ENCODE data around the gene KRTAP9-3.
"Not testable (repeated sequence)": the region's sequence is repeated elsewhere in the genome, so short reads cannot be mapped to it uniquely, and the experiment has no call there.

KRTAP9-3 gene

DNA sequence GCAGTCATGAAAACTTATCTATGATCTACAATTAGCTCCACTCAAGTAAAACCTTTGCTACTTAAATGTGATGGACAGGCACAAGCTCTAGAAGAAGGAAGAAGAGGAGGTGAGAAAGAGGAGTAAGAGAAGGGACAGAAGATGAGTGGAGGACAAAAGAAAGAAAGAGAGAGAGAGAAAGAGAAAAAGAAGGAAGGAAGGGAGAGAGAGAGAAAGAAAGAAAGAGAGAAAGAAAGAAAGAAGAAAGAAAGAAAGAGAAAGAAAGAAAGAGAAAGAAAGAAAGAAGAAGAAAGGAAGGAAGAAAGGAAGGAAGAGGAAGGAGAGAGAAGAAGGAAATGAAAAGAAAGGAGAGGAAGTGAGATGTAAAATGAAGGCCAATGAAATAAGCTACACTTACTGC is 2.2 kb upstream of the KRTAP9-3 start:
- no peaks in the 10 kb centered on the region for H3K27me3 ChIP-seq (ENCODE audit: insufficient read depth, poor library complexity, severe bottlenecking)
- no peaks in the 10 kb centered on the region for H3K4me1 ChIP-seq (ENCODE audit: insufficient read depth, poor library complexity, severe bottlenecking)
- DNase-seq (ENCODE audit: low spot score) (no peak), ATAC-seq (ENCODE audit: low read depth) (no peak)
- no peak overlapping the region for H3K4me3 ChIP-seq (ENCODE audit: severe bottlenecking)
- no peaks in the 10 kb centered on the region for H3K9me3 ChIP-seq (ENCODE audit: severe bottlenecking)
- no peaks in the 10 kb centered on the region for H3K36me3 ChIP-seq (ENCODE audit: low read depth)
- TF ChIP-seq, protein P1, sequence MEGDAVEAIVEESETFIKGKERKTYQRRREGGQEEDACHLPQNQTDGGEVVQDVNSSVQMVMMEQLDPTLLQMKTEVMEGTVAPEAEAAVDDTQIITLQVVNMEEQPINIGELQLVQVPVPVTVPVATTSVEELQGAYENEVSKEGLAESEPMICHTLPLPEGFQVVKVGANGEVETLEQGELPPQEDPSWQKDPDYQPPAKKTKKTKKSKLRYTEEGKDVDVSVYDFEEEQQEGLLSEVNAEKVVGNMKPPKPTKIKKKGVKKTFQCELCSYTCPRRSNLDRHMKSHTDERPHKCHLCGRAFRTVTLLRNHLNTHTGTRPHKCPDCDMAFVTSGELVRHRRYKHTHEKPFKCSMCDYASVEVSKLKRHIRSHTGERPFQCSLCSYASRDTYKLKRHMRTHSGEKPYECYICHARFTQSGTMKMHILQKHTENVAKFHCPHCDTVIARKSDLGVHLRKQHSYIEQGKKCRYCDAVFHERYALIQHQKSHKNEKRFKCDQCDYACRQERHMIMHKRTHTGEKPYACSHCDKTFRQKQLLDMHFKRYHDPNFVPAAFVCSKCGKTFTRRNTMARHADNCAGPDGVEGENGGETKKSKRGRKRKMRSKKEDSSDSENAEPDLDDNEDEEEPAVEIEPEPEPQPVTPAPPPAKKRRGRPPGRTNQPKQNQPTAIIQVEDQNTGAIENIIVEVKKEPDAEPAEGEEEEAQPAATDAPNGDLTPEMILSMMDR (IDR thresholded peaks at IDR 0.05; ENCODE audit: poor library complexity, severe bottlenecking), result no peak
- H3K27ac ChIP-seq (ENCODE audit: poor library complexity, severe bottlenecking), result no peak overlapping the region

DNA sequence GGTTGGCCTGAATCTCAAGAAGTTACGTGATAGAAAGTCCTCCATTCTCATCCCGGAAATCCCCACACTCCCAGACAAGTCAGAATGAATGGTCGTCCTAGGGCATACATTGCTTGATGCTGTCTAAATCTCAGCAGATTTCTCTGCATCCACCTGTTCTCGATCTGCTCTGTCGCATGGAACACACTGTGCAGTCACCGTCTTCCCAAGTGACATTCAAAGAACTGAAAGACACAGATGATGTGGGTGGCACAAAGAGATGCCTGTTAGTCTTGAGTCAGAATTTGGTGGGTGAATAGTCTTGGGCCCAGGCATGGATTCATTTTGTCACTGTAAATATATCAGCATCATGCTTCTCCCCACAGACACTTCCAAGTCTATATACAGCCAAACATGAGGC is 518 bp upstream of the KRTAP9-3 start:
- no peak for ATAC-seq (ENCODE audit: low read depth)
- H3K4me3 ChIP-seq (ENCODE audit: severe bottlenecking), result no peak overlapping the region

DNA sequence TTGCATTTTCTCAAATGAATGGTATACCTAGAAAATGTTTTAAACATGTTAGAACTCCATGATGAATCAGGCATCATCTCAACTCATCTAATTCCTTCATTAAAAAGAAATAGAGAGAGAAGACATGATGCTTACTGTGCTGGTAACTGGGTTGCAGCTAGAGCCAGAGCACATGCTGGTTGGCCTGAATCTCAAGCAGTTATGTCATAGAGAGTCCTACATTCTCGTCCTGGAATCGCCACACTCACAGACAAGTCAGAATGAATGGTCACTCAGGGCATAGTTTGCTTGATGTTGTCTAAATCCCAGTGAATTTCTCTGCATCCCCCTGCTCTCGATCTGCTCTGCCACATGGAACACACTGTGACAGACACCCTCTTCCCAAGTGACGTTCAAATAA is 4.9 kb downstream of the KRTAP9-3 start:
- H3K4me3 ChIP-seq (ENCODE audit: severe bottlenecking); H3K36me3 ChIP-seq (ENCODE audit: low read depth); H3K4me1 ChIP-seq (ENCODE audit: insufficient read depth, poor library complexity, severe bottlenecking); H3K27ac ChIP-seq (ENCODE audit: poor library complexity, severe bottlenecking); H3K27me3 ChIP-seq (ENCODE audit: insufficient read depth, poor library complexity, severe bottlenecking); DNase-seq (ENCODE audit: low spot score); ATAC-seq (ENCODE audit: low read depth); H3K9me3 ChIP-seq (ENCODE audit: severe bottlenecking): not testable (repeated sequence)

More for the DNA sequence above, 518 bp upstream of the KRTAP9-3 start:
- no peaks in the 10 kb centered on the region for H3K36me3 ChIP-seq (ENCODE audit: low read depth)
- no peaks in the 10 kb centered on the region for H3K4me1 ChIP-seq (ENCODE audit: insufficient read depth, poor library complexity, severe bottlenecking)
- no peak overlapping the region for H3K27ac ChIP-seq (ENCODE audit: poor library complexity, severe bottlenecking)
- TF ChIP-seq, protein P1 (IDR thresholded peaks at IDR 0.05; ENCODE audit: poor library complexity, severe bottlenecking), result no peak
- H3K27me3 ChIP-seq (ENCODE audit: insufficient read depth, poor library complexity, severe bottlenecking), result no peaks in the 10 kb centered on the region
- no peak for DNase-seq (ENCODE audit: low spot score)
- no peaks in the 10 kb centered on the region for H3K9me3 ChIP-seq (ENCODE audit: severe bottlenecking)

DNA sequence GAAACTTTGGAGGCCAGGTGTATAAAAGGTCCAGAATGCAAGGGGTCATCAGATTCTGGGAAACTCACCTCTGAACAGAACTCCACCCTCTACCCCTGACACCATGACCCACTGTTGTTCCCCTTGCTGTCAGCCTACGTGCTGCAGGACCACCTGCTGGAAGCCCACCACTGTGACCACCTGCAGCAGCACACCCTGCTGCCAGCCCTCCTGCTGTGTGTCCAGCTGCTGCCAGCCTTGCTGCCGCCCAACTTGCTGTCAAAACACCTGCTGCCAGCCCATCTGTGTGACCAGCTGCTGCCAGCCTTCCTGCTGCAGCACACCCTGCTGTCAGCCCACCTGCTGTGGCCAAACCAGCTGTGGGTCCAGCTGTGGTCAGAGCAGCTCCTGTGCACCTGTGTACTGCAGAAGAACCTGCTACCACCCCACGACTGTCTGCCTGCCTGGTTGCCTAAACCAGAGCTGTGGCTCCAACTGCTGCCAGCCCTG is 5.7 kb downstream of the KRTAP9-3 start, which contains the start of gene KRTAP9-8:
TSS of gene KRTAP9-8 (plus strand) at position 51 of the 489 bp plus-strand sequence. CDS start at position 104, 53 bp downstream.
- H3K27me3 ChIP-seq (ENCODE audit: insufficient read depth, poor library complexity, severe bottlenecking); DNase-seq (ENCODE audit: low spot score); H3K4me3 ChIP-seq (ENCODE audit: severe bottlenecking); H3K4me1 ChIP-seq (ENCODE audit: insufficient read depth, poor library complexity, severe bottlenecking); H3K27ac ChIP-seq (ENCODE audit: poor library complexity, severe bottlenecking); H3K9me3 ChIP-seq (ENCODE audit: severe bottlenecking); ATAC-seq (ENCODE audit: low read depth); H3K36me3 ChIP-seq (ENCODE audit: low read depth): not testable (repeated sequence)

DNA sequence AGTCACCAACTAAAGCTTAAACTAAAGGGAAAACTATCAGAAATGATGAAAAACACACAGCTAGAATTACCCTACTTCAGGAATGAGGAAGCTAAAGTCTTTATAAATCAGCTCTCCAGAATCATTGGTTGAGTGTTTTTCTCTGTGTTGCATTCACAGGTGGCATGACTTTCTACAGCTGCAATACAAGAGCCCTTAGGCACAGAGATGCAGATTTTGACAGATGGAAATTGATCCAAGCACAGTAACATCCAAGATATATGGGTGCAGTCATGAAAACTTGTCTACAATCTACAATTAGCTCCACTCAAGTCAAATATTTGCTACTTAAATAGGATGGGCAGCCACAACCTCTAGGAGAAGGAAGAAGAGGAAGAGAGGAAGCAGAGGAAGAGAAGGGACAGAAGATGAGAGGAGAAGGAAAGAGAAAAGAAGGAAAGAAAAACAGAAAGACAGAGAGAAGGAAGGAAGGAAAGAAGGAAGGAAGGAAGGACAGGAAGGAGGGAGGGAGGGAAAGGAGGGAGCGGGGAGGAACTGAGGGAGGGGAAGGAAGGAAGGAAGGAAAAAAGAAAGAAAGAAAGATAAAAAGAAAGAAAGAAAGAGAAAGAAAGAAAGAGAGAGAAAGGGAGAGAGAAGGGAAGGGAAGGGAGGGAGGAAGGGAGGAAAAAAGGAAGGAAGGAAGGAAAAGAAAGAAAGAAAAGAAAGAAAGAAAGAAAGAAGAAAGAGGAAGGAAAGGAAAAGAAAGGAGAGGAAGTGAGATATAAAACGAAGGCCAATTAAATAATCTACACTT is 14.9 kb downstream of the KRTAP9-3 start:
- H3K4me3 ChIP-seq (ENCODE audit: severe bottlenecking); H3K27ac ChIP-seq (ENCODE audit: poor library complexity, severe bottlenecking); H3K9me3 ChIP-seq (ENCODE audit: severe bottlenecking); H3K27me3 ChIP-seq (ENCODE audit: insufficient read depth, poor library complexity, severe bottlenecking); H3K4me1 ChIP-seq (ENCODE audit: insufficient read depth, poor library complexity, severe bottlenecking); ATAC-seq (ENCODE audit: low read depth); DNase-seq (ENCODE audit: low spot score); H3K36me3 ChIP-seq (ENCODE audit: low read depth): not testable (repeated sequence)

DNA sequence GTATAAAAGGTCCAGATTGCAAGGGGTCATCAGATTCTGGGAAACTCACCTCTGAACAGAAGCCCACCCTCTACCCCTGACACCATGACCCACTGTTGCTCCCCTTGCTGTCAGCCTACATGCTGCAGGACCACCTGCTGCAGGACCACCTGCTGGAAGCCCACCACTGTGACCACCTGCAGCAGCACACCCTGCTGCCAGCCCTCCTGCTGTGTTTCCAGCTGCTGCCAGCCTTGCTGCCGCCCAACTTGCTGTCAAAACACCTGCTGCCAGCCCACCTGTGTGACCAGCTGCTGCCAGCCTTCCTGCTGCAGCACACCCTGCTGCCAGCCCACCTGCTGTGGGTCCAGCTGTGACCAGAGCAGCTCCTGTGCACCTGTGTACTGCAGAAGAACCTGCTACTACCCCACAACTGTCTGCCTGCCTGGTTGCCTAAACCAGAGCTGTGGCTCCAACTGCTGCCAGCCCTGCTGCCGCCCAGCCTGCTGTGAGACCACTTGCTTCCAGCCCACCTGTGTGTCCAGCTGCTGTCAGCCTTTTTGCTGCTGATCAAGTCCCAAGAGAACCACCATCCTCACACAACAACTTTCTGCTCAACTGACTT is 17.5 kb downstream of the KRTAP9-3 start, which contains the start of gene KRTAP9-4:
TSS of gene KRTAP9-4 (plus strand) at position 51 of the 604 bp plus-strand sequence. CDS start at position 85, 34 bp downstream.
- not testable (repeated sequence) for H3K9me3 ChIP-seq (ENCODE audit: severe bottlenecking); H3K36me3 ChIP-seq (ENCODE audit: low read depth); DNase-seq (ENCODE audit: low spot score); ATAC-seq (ENCODE audit: low read depth); H3K4me3 ChIP-seq (ENCODE audit: severe bottlenecking); H3K27ac ChIP-seq (ENCODE audit: poor library complexity, severe bottlenecking); H3K27me3 ChIP-seq (ENCODE audit: insufficient read depth, poor library complexity, severe bottlenecking); H3K4me1 ChIP-seq (ENCODE audit: insufficient read depth, poor library complexity, severe bottlenecking)
